MM.1S (cell line): ENCODE results near the gene TRPM8.

Source experiments
- EZH2 ChIP-seq: fragments of 300-600 bp; sonication (generic); optimal IDR thresholded peaks from 2 replicates; pipeline ENCODE3; 2017; ENCODE audit warnings: low read depth, mild to moderate bottlenecking, antibody characterized with exemption, low read length, mixed read lengths
- EZH2phosphoT487 ChIP-seq: fragments of 300-600 bp; sonication (generic); IDR thresholded peaks from 2 replicates; pipeline ENCODE4 v1.6.1; 2018; ENCODE audit warnings: antibody characterized with exemption, low read length
- TF ChIP-seq, protein P1 (sequence below): fragments of 300-600 bp; sonication (generic); IDR thresholded peaks from 2 replicates; pipeline ENCODE4 v1.5.1; 2016; ENCODE audit warnings: antibody characterized with exemption, low read length, mixed read lengths

DNA sequence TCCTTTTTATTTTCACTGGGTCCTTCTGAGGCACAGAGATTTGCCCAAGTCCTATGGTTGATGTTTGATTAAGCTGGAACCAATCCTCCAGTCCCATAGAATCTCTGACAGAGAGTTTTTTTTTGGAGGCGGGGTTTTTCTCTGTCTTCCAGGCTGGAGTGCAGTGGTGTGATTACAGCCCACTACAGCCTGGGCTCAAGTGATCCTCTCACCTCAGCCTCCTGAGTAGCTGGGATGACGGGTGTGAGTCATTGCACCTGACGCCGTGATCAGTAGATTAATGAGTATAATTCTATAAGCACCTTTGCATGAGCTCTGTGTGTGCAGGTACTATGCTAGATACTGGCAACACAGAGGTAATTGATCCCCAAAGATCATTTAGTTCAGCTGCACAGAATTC is 15.3 kb upstream of the TRPM8 start:
- TF ChIP-seq, protein P1, sequence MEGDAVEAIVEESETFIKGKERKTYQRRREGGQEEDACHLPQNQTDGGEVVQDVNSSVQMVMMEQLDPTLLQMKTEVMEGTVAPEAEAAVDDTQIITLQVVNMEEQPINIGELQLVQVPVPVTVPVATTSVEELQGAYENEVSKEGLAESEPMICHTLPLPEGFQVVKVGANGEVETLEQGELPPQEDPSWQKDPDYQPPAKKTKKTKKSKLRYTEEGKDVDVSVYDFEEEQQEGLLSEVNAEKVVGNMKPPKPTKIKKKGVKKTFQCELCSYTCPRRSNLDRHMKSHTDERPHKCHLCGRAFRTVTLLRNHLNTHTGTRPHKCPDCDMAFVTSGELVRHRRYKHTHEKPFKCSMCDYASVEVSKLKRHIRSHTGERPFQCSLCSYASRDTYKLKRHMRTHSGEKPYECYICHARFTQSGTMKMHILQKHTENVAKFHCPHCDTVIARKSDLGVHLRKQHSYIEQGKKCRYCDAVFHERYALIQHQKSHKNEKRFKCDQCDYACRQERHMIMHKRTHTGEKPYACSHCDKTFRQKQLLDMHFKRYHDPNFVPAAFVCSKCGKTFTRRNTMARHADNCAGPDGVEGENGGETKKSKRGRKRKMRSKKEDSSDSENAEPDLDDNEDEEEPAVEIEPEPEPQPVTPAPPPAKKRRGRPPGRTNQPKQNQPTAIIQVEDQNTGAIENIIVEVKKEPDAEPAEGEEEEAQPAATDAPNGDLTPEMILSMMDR: no peak
- TF ChIP-seq EZH2 (no peak), EZH2phosphoT487 (no peak)
